ENCODE results near the gene SLC5A7. TPM values are rescaled to one million over a fixed set of nuclear protein-coding genes. Genes with fewer than 3 reads are reported as not detected.

Gene SLC5A7
- polyA plus RNA-seq (2012; ENCODE audit: insufficient read depth, insufficient read length): not detected

DNA sequence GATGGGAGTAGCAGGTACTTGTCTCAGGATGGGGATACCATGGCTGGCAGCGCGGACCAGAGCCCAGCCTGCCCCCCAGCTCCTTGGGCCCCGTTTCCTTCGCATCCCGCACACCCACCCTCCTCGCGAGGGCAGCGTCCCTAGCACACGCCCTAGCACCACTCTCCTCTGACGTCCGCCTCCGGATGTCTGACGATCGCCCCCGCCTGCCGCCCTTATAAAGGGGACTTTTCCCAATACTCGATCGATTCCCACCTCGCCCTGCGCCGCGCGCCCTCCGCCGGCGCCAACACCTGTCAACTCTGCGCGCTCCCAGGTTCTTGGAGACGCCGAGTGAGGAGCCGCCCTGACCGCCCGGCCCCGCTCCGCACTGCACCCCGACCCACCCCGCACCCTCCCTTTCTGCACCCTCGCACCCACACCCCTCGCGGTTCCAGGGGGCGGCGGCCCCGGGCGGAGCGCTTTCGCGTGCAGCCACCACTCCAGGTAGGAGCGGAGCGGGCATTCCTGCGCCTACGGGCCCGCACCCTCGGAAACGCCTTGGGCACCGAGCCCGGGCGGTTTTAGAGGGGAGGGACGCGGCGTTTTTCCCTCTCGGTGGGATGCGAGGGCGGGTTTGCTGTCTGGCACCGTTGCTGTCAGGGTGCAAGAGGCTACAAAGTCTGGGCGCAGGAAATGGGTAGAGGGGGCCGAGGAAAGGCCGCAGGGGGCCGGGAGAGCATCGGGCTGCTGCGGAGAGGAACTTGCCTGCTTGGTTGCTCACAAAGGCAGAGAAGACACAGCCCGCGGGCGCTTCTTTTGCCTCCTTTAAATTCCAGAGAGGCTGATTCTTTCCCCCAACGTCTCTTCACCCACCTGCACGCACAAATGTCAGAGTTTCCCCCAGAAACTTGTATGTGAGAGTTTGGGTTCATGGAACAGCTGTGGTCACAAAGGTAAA, at the start of gene SLC5A7:
TSS of gene SLC5A7 (plus strand) at position 247 of the 940 bp plus-strand sequence. CDS start 1,632 bp downstream, outside the sequence.
- H3K4me3 ChIP-seq (ENCODE audit: low read length): no peak within 1 kb of the TSS
- DNase-seq (ENCODE audit: low read depth, low spot score): no peak

DNA sequence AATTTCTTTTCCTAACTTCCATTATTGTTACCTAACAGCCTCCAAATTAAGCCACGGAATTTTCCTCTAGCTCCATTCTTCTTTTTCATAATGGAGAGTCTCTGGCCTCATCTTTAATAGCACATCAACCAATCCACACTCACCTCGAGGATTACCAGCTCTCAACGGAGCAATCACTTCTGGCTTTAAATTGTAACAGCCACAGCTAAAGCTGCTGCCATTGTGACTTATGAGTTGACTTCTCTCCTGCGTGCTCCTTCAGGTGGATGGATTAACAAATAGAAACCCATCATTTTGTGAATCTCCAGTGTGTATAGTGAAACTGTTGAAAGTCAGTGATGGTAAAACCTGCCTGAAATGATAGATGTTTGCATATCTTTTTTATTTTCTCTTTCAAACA, 24.9 kb upstream of the SLC5A7 start:
- no peak overlapping the region for H3K4me3 ChIP-seq (ENCODE audit: low read length)
- no peak for DNase-seq (ENCODE audit: low read depth, low spot score)

GRCh38 chr2:107964185-107964584, 22.1 kb upstream of the SLC5A7 start:
- no peak overlapping the region for H3K4me3 ChIP-seq (ENCODE audit: low read length)
- no peak for DNase-seq (ENCODE audit: low read depth, low spot score)

DNA sequence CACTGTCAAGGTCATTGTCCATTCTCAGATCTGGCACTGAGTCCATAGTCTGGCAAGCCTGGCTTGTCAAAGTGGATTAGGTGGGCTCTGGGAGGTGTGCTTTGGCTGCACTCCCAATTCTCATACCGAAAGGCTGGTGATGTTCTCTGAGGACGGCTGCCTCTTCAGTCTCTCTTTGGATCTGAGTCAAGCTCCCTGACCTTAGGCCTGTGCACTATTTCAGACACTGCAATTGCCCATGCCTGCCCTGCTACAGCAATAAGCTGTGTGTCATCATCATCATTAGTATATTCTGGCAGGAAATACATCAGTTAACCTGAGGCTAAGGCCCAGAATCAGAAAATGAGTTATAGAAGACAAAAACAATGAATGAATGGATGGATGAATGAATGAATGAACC, 1.6 kb upstream of the SLC5A7 start:
- no peak overlapping the region for H3K4me3 ChIP-seq (ENCODE audit: low read length)
- DNase-seq (ENCODE audit: low read depth, low spot score): no peak

GRCh38 chr2:107988108-107988507, 1.8 kb downstream of the SLC5A7 start:
- DNase-seq (ENCODE audit: low read depth, low spot score): no peak
- H3K4me3 ChIP-seq (ENCODE audit: low read length): no peak overlapping the region

GRCh38 chr2:107989445-107989844, 3.1 kb downstream of the SLC5A7 start:
- H3K4me3 ChIP-seq (ENCODE audit: low read length): no peak overlapping the region
- no peak for DNase-seq (ENCODE audit: low read depth, low spot score)

DNA sequence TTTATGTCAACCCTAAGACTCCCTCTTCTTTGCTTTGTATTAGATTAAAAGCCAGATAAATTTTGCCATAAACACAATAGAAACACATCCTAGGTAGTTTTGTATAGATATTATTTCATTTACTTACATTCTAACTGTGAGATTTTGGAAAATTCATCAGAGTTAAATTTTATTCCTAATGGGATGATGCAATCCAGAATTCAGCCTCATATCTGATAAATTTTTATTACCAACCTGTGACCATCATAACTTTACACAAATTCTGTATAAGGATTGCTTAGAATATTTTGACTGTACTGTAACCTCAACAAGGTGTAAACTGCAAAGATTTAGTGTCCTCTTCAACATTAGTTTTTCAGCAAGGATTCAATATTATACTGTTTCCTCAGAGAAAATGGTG, 4.4 kb downstream of the SLC5A7 start:
- no peak for DNase-seq (ENCODE audit: low read depth, low spot score)
- no peak overlapping the region for H3K4me3 ChIP-seq (ENCODE audit: low read length)

DNA sequence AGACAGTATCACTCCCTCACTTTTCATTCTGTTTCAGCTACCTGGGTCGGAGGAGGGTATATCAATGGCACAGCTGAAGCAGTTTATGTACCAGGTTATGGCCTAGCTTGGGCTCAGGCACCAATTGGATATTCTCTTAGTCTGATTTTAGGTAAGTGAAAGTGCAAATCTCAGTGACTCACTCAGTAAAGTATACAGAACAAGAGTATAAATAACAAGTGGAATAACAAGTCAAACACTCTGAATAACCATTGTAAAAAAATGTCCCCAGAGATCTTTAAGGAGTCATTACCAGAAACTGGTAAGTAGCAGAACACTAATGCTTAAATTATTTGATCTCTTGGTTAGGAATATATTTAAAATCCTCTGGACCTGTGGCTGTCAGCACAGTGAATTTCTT, 5.7 kb downstream of the SLC5A7 start:
- H3K4me3 ChIP-seq (ENCODE audit: low read length): no peak overlapping the region
- DNase-seq (ENCODE audit: low read depth, low spot score): no peak

DNA sequence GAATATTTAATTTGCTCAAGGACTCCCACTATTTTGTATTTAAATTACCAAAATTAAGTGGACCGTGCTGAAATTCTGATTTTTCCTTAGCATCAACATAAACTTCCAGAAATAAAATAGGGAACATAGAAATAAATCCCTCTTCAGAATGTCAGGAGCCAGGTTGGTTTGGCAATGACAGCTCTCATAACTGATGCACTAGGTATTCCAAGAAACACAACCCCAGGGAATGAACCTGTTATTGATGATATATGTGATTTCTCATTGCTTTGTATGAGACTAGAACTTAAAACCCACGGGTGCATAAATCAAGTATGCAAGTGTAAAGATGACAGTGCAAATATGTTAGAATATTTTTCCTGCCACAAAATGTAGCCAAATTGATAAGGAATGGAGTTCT, 12.8 kb downstream of the SLC5A7 start:
- DNase-seq (ENCODE audit: low read depth, low spot score): no peak
- no peak overlapping the region for H3K4me3 ChIP-seq (ENCODE audit: low read length)

- H3K4me3 ChIP-seq (ENCODE audit: low read length): no peak overlapping the region
- DNase-seq (ENCODE audit: low read depth, low spot score): no peak
Observed at GRCh38 chr2:108010912-108011591, 24.7 kb downstream of the SLC5A7 start.

DNA sequence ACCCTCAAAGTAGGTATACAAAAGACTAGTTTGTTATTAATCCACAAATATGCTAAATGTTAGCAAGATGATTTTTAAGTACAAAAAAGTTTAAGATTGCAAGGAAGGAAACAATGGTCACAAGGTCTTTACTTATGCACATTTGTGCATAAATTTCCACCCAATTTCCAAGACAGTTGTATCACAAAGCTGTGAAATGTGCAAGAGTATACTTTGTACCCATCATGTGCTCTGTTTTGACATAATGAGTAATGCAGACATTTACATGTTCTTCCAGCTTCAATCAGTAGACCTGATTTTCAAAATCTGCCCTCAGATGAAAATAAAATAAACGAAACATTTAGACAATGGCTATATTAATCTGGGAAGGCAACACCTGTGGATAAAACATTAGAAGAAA, 27.0 kb downstream of the SLC5A7 start:
- no peak for DNase-seq (ENCODE audit: low read depth, low spot score)
- no peak overlapping the region for H3K4me3 ChIP-seq (ENCODE audit: low read length)

DNA sequence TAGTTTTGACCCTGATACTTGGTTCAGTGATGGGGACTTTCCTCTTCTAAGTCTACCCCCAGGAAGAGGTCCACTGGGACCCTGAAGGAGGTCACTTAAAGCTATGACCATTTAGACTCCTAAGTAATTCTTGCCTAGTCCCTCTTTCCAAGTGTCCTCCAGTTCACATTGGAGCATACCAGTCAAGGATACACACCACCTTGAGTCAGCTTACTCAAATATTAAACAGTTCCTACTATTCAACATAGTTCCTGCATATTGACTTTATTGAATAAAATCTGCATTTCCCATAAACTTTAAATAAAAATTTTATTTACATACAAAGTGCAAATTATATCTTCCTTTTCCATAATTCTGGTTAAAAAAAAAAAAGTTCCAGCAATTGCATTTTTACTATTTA, 36.3 kb downstream of the SLC5A7 start:
- H3K4me3 ChIP-seq (ENCODE audit: low read length): no peak overlapping the region
- no peak for DNase-seq (ENCODE audit: low read depth, low spot score)

- no peak for DNase-seq (ENCODE audit: low read depth, low spot score)
- H3K4me3 ChIP-seq (ENCODE audit: low read length): no peak overlapping the region
Observed at GRCh38 chr2:108023776-108024175, 37.5 kb downstream of the SLC5A7 start.

DNA sequence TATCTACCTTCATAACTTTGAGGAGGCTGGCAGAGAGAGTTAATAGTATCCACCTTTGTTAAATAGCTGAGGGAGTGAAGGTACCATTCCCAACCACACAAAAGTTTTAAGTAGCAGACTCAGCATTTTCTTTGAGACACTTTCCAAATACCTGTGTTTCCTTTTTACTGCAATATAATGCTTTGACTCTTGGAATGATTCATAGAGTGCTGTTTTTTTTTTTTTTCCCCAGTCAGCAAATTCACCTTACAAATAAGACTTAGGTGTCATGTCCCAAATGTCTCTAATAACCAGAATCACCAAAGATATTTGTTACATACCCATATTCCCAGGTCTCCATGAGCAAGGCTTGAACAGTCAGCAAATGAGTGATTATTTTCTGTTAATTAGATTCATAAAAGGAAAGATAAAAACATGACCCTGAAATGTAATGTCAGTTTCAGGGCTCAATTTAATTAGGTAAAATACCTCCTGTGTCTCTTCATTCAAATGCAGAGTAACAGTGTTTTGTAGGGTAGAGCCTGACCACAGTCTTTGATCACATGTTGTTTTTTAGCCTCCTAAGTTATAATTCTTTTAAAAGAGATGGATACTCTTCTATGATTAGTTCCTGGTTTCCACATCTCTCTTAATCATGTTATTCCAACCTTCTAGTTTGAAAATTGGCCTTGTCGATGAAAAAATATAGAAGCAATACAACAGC, 39.9 kb downstream of the SLC5A7 start:
- no peak for DNase-seq (ENCODE audit: low read depth, low spot score)
- no peak overlapping the region for H3K4me3 ChIP-seq (ENCODE audit: low read length)

- H3K4me3 ChIP-seq (ENCODE audit: low read length): no peak overlapping the region
- no peak for DNase-seq (ENCODE audit: low read depth, low spot score)
Observed at GRCh38 chr2:108029496-108029895, 43.2 kb downstream of the SLC5A7 start.

GRCh38 chr2:108029912-108030311, 43.6 kb downstream of the SLC5A7 start:
- DNase-seq (ENCODE audit: low read depth, low spot score): no peak
- no peak overlapping the region for H3K4me3 ChIP-seq (ENCODE audit: low read length)

DNA sequence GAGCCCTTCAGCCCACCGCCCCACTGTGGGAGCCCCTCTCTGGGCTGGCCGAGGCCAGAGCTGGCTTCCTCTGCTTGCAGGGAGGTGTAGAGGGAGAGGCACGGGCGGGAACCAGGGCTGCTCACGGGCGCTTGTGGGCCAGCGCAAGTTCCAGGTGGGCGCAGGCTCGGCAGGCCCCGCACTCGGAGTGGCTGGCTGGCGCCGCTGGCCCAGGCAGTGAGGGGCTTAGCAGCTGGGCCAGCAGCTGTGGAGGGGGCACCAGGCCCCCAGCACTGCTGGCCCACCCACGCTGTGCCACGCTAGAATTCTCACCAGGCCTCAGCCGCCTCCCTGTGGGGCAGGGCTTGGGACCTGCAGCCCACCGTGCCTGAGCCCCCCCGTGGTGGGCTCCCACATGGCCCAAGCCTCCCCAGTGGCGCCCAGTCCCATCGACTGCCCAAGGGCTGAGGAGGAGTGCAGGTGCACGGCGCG, 45.2 kb downstream of the SLC5A7 start:
- no peak for DNase-seq (ENCODE audit: low read depth, low spot score)
- H3K4me3 ChIP-seq (ENCODE audit: low read length): no peak overlapping the region

- DNase-seq (ENCODE audit: low read depth, low spot score): no peak
- H3K4me3 ChIP-seq (ENCODE audit: low read length): no peak overlapping the region
Observed at GRCh38 chr2:108034843-108035242, 48.5 kb downstream of the SLC5A7 start.

DNA sequence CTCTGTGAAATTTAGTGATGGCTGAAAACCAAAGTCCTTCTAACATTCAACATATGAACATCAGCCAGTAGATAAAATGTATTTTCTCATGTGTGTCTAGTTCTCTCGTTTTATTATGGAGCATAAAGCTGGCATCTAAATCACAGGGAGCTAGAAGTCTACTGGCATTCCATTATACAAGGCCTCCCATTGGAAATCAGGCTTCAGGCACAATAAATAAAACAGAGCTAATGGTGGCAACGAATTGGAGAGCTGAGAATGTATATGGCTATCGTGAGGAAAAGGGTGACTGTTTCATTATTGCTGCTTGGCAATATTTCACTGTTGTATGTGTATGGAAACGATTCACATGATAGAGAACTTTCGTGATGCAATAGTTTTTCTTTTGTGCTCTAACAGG, 62.4 kb downstream of the SLC5A7 start:
- no peak overlapping the region for H3K4me3 ChIP-seq (ENCODE audit: low read length)
- DNase-seq (ENCODE audit: low read depth, low spot score): no peak
